Kidney (tissue), 14 donors: Measurements from ENCODE around the gene GMPPA. TPM values are rescaled to one million over a fixed set of nuclear protein-coding genes. Genes with fewer than 3 reads are reported as not detected.

ENCODE experiments used
- DNase-seq, 5 donors: peaks; one replicate each; pipeline ENCODE4 v3.0.0-alpha.2; 2013 to 2020
- FAIRE-seq: peaks from 2 replicates; lab custom pipeline; 2012; peaks lifted over from hg19 to GRCh38; lab: Jason Lieb, UNC
- H3K27ac ChIP-seq, 2 donors: one replicate each; pipeline ENCODE4 v1.7.0; 2013; ENCODE audit warnings: low read depth in 2 of 2, low read length in 2 of 2, inconsistent platforms in 1 of 2
- H3K27me3 ChIP-seq: one replicate; pipeline ENCODE4 v1.7.1; 2013; ENCODE audit warnings: low read length, inconsistent platforms; ENCODE audit not compliant: control insufficient read depth, insufficient read depth
- H3K36me3 ChIP-seq, 3 donors: one replicate each; pipeline versions ENCODE4 v1.7.0 to v1.7.1; 2013; ENCODE audit warnings: low read length in 3 of 3, control low read depth in 1 of 3, inconsistent platforms in 1 of 3; ENCODE audit not compliant: insufficient read depth in 3 of 3, control insufficient read depth in 2 of 3
- H3K4me1 ChIP-seq, 3 donors: one replicate each; pipeline versions ENCODE4 v1.7.0 to v1.7.1; 2013; ENCODE audit warnings: low read length in 3 of 3, inconsistent platforms in 1 of 3, low read depth in 1 of 3; ENCODE audit not compliant: control insufficient read depth in 2 of 3, insufficient read depth in 2 of 3
- H3K4me3 ChIP-seq, 3 donors: one replicate each; pipeline versions ENCODE4 v1.7.0 to v1.8.1; 2013; ENCODE audit warnings: low read length in 3 of 3, control low read depth in 1 of 3, inconsistent platforms in 1 of 3
- H3K9ac ChIP-seq, 3 donors: one replicate each; pipeline versions ENCODE4 v1.7.0 to v1.7.1; 2013; ENCODE audit warnings: low read length in 3 of 3, control low read depth in 1 of 3, inconsistent platforms in 1 of 3
- H3K9me3 ChIP-seq, 3 donors: one replicate each; pipeline versions ENCODE4 v1.7.0 to v1.7.1; 2013; ENCODE audit warnings: low read length in 3 of 3, control low read depth in 1 of 3, inconsistent platforms in 1 of 3; ENCODE audit not compliant: control insufficient read depth in 2 of 3, insufficient read depth in 1 of 3
- intact Hi-C: fragments of 100-400 bp; cut with DNase I; formaldehyde crosslinking; loops from one replicate; pipeline ENCODE4 v1.11.1; 2022
- polyA plus RNA-seq: library from polyadenylated mRNA; stranded (reverse); fragments of 350-450 nt; fragmentation: Illumina TruSeq; extraction: RNeasy Lipid Tissue Mini Kit (QIAGEN cat#74804); gene quantifications from one replicate; pipeline ENCODE4 v1.2.3, GENCODE V29; 2014; ENCODE audit warnings: low read depth, low replicate concordance; ENCODE audit not compliant: insufficient read depth
- total RNA-seq: library from RNA; stranded (reverse); fragmentation: NEBNext Ultra II Directional; extraction: Animal tissue kit (Norgen Biotek cat#: 25700); gene quantifications from one replicate; pipeline ENCODE4 v1.2.1, GENCODE V29; 2021
- TF ChIP-seq, protein P1 (sequence below): IDR thresholded peaks from 3 replicates; pipeline ENCODE4 v1.5.1; 2012; ENCODE audit warnings: mild to moderate bottlenecking, moderate library complexity, borderline replicate concordance; ENCODE audit not compliant: insufficient read depth; ENCODE audit errors: extremely low read depth
- donor health status: control.
- donor health status: control.
- donor health status: control.
- donor health status: control.
- donor health status: control.
- donor health status: DM: yes; HTN: yes; CAD: no.
- donor health status: Normal renal cell carcinoma (clear cell type).

The GMPPA gene
- total and polyA plus RNA-seq, 2 donors from 2014 or later: 33.9 to 53.1 TPM

DNA sequence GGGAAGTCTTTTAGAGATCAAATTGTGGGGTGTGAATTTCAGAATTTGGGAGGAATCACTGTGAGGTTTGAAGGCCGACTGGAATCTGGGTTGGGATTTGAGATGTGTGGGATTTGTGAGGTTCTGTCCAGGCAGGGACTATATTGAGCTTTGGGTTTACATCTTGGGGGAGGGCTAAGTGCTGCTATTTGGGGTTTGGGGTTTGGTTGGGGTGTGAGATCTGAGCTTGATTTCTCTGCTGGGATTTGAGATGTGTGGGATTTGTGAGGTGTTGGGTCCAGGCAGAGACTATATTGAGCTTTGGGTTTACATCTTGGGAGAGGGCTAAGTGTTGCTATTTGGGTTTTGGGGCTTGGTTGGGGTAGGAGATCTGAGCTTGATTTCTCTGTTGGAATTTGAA is 864 bp downstream of the GMPPA start:
- Histone ChIP-seq H3K4me3 (peak overlapping the region in 2 of 3 donors; percentile 57 to 98), H3K4me1 (peaks cover 0 to 17% (median 4%) of the 10 kb centered on the region in 3 donors), H3K9me3 (no peaks in the 10 kb centered on the region), H3K27ac (no peak overlapping the region), H3K36me3 (peaks cover 0 to 7% (median 6%) of the 10 kb centered on the region in 3 donors), H3K27me3 (peaks cover 12% of the 10 kb centered on the region), H3K9ac (peak overlapping the region in 1 of 3 donors; percentile 99)
- FAIRE-seq: no peak
- intact Hi-C loops: no loop called here
- no peak for DNase-seq
- TF ChIP-seq, protein P1, sequence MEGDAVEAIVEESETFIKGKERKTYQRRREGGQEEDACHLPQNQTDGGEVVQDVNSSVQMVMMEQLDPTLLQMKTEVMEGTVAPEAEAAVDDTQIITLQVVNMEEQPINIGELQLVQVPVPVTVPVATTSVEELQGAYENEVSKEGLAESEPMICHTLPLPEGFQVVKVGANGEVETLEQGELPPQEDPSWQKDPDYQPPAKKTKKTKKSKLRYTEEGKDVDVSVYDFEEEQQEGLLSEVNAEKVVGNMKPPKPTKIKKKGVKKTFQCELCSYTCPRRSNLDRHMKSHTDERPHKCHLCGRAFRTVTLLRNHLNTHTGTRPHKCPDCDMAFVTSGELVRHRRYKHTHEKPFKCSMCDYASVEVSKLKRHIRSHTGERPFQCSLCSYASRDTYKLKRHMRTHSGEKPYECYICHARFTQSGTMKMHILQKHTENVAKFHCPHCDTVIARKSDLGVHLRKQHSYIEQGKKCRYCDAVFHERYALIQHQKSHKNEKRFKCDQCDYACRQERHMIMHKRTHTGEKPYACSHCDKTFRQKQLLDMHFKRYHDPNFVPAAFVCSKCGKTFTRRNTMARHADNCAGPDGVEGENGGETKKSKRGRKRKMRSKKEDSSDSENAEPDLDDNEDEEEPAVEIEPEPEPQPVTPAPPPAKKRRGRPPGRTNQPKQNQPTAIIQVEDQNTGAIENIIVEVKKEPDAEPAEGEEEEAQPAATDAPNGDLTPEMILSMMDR: no peak

DNA sequence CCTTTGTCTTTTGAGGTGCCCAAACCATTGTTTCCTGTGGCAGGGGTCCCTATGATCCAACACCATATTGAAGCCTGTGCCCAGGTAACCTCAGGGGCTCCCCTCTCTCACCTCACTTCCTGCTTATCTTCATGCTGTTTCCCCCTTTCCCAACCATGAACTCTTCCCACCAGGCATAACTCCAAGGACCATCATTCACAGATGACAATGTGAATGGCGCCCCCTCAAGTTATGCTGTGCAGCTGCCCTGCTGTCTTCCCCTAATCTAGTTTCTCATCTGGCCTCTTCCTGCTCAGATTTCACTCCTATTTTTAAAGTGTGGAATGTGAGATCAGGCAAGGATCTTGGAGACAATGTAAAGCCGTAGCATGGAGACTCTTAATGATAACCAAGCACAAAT is 1.4 kb downstream of the GMPPA start:
- Histone ChIP-seq H3K27ac (no peak overlapping the region), H3K9me3 (no peaks in the 10 kb centered on the region), H3K36me3 (peaks cover 0 to 7% (median 6%) of the 10 kb centered on the region in 3 donors), H3K27me3 (peaks cover 12% of the 10 kb centered on the region), H3K4me3 (no peak overlapping the region), H3K4me1 (peaks cover 0 to 17% (median 4%) of the 10 kb centered on the region in 3 donors), H3K9ac (no peak overlapping the region)
- DNase-seq (no peak), FAIRE-seq (no peak)
- intact Hi-C loops: no loop called here
- TF ChIP-seq, protein P1: no peak

DNA sequence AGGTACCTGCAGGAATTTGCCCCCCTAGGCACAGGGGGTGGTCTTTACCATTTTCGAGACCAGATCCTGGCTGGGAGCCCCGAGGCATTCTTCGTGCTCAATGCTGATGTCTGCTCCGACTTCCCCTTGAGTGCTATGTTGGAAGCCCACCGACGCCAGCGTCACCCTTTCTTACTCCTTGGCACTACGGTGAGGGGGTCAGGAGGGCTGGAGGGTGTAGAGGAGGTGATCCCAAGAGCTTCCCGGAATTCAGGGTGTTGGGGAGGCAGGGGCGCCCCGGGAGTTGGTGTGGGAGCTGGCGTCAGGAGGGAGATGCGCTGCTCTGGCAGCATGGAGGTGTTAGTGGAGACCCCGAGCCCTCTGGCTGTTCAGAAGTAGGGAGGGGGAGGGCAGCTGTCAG is 3.2 kb downstream of the GMPPA start:
- intact Hi-C loops: no loop called here
- FAIRE-seq (no peak), DNase-seq (no peak)
- Histone ChIP-seq H3K4me3 (no peak overlapping the region), H3K9ac (no peak overlapping the region), H3K36me3 (peaks cover 0 to 7% (median 6%) of the 10 kb centered on the region in 3 donors), H3K27me3 (peaks cover 6% of the 10 kb centered on the region), H3K4me1 (peaks cover 0 to 13% (median 4%) of the 10 kb centered on the region in 3 donors), H3K9me3 (no peaks in the 10 kb centered on the region), H3K27ac (no peak overlapping the region)
- TF ChIP-seq, protein P1: no peak

DNA sequence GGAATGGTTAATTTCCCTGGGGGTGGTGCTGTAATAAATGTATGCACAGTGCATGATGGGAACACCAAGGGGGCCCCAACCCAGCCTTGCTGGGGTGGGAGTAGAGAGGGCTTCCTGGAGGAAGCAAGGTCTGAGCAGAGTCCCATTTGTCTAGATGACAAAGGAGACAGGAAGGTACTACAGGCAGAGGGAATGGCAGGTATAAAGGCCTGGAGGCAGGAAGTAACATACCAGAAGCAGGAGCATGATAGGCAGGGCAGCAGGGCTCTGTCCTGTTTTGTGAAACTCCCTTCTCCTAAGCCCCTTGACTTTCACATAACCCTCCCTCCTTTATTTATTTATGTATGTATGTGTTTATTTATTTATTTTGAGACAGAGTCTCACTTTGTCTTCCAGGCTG is 3.9 kb downstream of the GMPPA start:
- no peak for DNase-seq
- Histone ChIP-seq H3K4me1 (peaks cover 0 to 6% (median 5%) of the 10 kb centered on the region in 3 donors), H3K4me3 (no peak overlapping the region), H3K9ac (no peak overlapping the region), H3K9me3 (no peaks in the 10 kb centered on the region), H3K36me3 (peaks cover 0 to 7% (median 6%) of the 10 kb centered on the region in 3 donors), H3K27ac (no peak overlapping the region), H3K27me3 (no peaks in the 10 kb centered on the region)
- intact Hi-C loops: no loop called here
- no peak for FAIRE-seq
- TF ChIP-seq, protein P1: no peak
